ENCODE results near the gene LARGE1.

GRCh38 chr22:33891455-33891854 is 28.8 kb downstream of the LARGE1 start:
- TF ChIP-seq POLR2A (IDR thresholded peaks at IDR 0.05), result no peak
- TF ChIP-seq, protein P1, sequence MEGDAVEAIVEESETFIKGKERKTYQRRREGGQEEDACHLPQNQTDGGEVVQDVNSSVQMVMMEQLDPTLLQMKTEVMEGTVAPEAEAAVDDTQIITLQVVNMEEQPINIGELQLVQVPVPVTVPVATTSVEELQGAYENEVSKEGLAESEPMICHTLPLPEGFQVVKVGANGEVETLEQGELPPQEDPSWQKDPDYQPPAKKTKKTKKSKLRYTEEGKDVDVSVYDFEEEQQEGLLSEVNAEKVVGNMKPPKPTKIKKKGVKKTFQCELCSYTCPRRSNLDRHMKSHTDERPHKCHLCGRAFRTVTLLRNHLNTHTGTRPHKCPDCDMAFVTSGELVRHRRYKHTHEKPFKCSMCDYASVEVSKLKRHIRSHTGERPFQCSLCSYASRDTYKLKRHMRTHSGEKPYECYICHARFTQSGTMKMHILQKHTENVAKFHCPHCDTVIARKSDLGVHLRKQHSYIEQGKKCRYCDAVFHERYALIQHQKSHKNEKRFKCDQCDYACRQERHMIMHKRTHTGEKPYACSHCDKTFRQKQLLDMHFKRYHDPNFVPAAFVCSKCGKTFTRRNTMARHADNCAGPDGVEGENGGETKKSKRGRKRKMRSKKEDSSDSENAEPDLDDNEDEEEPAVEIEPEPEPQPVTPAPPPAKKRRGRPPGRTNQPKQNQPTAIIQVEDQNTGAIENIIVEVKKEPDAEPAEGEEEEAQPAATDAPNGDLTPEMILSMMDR (IDR thresholded peaks at IDR 0.05), result no peak
